Measurements from ENCODE around the gene CNGA4.
"Not testable (repeated sequence)": the region's sequence is repeated elsewhere in the genome, so short reads cannot be mapped to it uniquely, and the experiment has no call there.

The CNGA4 gene

DNA sequence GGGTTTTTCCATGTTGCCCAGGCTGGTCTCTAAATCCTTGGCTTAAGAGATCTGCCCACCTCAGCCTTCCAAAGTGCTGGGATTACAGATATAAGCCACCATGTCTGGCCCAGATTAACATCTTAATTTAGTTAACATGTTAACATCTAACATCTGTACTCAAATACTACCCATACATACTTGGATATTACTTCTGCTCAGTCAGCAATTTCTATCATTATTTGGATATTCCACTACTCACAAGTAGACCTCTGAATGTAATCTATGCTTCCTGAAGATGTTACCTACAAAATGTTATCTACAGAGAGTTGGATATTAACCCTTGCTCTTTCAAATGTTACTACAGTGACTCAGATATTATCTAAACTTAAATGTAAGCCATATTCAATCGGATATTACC, 24.8 kb downstream of the CNGA4 start:
- no peak for TF ChIP-seq POLR2A (IDR thresholded peaks at IDR 0.05; ENCODE audit: low read depth, low read length)
- FAIRE-seq (no peak), DNase-seq (ENCODE audit: insufficient read length, low spot score) (no peak)

DNA sequence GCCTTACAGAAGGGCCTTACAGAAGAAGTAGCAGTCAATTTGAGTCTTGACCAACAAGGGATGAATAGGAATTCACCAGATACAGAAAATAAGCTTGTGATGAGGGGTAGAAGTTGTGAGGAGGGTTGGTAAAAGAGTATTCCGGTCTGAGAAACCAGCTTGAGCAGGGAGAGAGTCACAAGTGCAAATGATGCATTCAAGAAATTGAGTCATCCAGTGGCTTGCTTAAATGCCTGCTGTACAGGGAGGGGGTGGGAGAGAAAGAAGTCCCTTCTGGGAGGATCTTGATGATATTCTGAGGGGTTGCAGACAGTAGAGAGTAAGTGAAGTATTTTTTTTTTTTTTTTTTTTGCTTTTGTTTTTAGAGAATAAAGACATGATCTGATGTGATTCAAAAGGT, 29.9 kb downstream of the CNGA4 start:
- FAIRE-seq (no peak), DNase-seq (ENCODE audit: insufficient read length, low spot score) (no peak)
- TF ChIP-seq POLR2A (IDR thresholded peaks at IDR 0.05; ENCODE audit: low read depth, low read length), result no peak

DNA sequence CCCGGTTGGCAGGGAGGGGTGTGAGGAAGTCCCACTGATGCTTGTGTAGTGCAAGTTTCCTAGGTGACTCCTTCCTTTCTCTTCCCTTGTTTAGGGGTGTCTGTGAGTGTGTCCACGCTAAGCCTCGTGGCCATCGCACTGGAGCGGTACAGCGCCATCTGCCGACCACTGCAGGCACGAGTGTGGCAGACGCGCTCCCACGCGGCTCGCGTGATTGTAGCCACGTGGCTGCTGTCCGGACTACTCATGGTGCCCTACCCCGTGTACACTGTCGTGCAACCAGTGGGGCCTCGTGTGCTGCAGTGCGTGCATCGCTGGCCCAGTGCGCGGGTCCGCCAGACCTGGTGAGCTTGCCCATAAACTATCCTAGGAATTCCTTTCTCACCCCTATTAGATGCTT, 31.1 kb downstream of the CNGA4 start:
- no peak for FAIRE-seq
- no peak for DNase-seq (ENCODE audit: insufficient read length, low spot score)
- TF ChIP-seq POLR2A (IDR thresholded peaks at IDR 0.05; ENCODE audit: low read depth, low read length), result no peak

DNA sequence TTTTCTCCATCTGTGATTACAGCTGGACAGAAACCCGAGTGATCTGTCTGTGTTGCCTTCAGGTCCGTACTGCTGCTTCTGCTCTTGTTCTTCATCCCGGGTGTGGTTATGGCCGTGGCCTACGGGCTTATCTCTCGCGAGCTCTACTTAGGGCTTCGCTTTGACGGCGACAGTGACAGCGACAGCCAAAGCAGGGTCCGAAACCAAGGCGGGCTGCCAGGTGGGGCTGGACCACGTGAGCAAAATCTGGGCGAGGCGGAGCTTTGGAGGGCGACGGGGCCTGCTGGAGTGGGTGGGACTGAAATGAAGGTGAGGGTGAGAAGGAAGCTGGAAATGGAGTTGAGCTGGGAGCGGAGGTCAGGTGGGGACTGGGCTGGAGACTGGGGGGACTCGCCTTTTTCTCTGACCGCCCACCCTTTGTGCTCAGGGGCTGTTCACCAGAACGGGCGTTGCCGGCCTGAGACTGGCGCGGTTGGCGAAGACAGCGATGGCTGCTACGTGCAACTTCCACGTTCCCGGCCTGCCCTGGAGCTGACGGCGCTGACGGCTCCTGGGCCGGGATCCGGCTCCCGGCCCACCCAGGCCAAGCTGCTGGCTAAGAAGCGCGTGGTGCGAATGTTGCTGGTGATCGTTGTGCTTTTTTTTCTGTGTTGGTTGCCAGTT, 31.8 kb downstream of the CNGA4 start:
- DNase-seq (ENCODE audit: insufficient read length, low spot score) (no peak), FAIRE-seq (no peak)
- no peak for TF ChIP-seq POLR2A (IDR thresholded peaks at IDR 0.05; ENCODE audit: low read depth, low read length)

DNA sequence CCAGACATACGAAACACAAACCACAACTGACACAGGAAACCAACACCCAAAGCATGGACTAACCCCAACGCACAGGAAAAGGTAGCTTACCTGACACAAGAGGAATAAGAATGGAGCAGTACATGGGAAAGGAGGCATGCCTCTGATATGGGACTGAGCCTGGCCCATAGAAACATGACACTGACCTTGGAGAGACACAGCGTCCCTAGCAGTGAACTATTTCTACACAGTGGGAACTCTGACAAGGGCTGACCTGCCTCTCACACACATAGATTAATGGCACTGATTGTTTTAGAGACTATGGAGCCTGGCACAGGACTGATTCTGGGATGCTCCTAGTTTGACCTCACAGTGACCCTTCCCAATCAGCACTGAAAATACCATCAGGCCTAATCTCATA, 32.7 kb downstream of the CNGA4 start:
- no peak for FAIRE-seq
- TF ChIP-seq POLR2A (IDR thresholded peaks at IDR 0.05; ENCODE audit: low read depth, low read length), result no peak
- no peak for DNase-seq (ENCODE audit: insufficient read length, low spot score)

DNA sequence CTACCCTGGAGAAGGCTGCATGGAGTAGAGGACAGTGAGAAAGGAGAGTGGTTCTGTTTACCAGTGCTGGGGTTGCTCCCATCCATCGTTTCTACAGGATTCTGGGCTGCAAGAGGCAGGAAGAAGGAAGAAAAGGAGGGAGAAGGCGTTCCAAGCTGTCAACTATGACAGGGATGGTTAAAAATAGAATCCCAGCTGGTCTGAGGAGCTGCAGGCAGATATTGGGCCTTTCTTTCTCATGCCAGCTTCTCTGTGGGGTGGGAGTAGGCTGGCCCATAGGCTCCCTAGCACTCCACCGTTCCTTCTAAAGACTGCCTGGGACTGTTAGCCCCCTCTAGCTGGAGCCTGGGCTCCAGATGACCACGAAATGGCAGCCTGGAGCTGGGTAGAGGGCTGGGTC, 34.3 kb downstream of the CNGA4 start:
- FAIRE-seq (no peak), DNase-seq (ENCODE audit: insufficient read length, low spot score) (no peak)
- TF ChIP-seq POLR2A (IDR thresholded peaks at IDR 0.05; ENCODE audit: low read depth, low read length), result no peak

DNA sequence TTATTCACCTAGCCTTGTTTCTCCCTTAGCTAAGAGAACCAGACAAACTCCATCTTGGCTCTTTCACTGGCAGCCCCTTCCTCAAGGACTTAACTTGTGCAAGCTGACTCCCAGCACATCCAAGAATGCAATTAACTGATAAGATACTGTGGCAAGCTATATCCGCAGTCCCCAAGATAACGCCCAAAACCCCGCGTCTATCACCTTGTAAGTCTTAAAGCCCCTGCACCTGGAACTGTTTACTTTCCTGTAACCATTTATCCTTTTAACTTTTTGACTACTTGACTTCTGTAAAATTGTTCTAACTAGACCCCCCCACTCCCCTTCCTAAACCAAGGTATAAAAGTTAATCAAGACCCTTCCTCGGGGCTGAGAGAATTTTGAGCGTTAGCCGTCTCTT, 41.9 kb downstream of the CNGA4 start:
- FAIRE-seq; DNase-seq (ENCODE audit: insufficient read length, low spot score): not testable (repeated sequence)

DNA sequence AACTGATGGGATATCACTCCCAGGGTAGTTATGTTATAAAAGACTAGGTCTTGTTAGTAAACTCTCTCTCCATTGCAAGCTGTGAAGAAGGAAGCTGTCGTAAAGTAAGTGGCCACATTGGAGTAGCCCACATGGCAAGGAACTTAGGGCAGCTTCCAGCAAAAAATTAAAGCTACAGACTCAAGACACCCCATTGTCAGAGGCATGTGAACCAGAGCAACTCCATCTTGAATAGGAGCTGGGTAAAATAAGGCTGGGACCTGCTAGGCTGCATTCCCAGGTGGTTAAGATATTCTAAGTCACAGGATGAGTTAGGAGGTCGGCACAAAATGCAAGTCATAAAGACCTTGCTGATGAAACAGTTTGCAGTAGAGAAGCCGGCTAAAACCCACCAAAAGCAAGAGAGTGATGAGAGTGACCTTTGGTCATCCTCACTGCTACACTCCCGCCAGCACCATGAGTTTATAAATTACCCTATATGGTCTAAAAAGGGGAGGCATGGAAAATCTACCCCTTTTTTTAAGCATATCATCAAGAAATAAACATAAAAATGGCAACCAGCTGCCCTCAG, 44.6 kb downstream of the CNGA4 start:
- DNase-seq (ENCODE audit: insufficient read length, low spot score), result no peak
- FAIRE-seq, result no peak
- TF ChIP-seq POLR2A (IDR thresholded peaks at IDR 0.05; ENCODE audit: low read depth, low read length), result no peak

DNA sequence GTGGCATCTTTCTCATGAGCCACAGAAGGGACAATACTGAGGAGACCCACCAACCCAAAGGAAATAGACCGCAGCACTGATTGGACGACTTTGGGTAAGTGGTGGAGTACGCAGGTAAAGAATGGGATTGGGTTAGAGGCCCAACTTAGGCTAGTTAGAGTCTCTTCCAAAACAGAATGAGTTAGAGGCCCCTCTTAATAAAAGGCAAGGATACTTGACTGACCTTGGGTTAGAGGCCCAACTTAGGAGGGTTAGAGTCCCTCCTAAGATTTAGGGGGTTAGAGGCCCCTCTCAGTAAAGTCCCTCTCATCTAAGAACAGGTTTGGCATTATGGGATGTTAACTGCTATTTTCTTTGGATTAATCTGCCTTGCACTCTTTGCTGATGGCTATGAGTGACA, 45.4 kb downstream of the CNGA4 start:
- DNase-seq (ENCODE audit: insufficient read length, low spot score) (no peak), FAIRE-seq (no peak)
- TF ChIP-seq POLR2A (IDR thresholded peaks at IDR 0.05; ENCODE audit: low read depth, low read length), result no peak

DNA sequence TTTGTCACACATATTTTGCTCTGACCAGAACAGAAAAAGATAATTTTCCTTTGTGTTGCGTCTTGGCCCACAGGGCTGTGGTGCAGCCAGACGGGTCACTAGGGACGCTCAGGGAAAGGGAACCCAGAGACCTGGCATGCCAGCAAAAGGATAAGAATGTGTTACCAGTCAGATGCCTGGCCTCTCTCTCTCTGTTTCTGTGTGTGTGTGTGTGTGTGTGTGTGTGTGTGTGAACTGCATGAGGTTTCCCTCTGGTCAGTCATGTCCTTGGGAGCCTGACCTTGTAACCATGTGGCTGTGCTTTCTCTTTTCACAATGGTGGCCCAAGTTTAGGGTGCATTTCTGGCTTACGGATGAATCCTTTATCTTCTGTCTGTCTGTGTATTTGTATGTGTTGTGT, 46.1 kb downstream of the CNGA4 start:
- FAIRE-seq, result no peak

More for the DNA sequence above, 46.1 kb downstream of the CNGA4 start:
- TF ChIP-seq POLR2A (IDR thresholded peaks at IDR 0.05; ENCODE audit: low read depth, low read length), result no peak
- DNase-seq (ENCODE audit: insufficient read length, low spot score), result no peak
